ENCODE measurements around the gene TBC1D22A. TPM values are rescaled to one million over a fixed set of nuclear protein-coding genes. Genes with fewer than 3 reads are reported as not detected.

The TBC1D22A gene
- total and polyA plus RNA-seq, 8 donors, result 13.3 to 53.1 (median 21.5) TPM

DNA sequence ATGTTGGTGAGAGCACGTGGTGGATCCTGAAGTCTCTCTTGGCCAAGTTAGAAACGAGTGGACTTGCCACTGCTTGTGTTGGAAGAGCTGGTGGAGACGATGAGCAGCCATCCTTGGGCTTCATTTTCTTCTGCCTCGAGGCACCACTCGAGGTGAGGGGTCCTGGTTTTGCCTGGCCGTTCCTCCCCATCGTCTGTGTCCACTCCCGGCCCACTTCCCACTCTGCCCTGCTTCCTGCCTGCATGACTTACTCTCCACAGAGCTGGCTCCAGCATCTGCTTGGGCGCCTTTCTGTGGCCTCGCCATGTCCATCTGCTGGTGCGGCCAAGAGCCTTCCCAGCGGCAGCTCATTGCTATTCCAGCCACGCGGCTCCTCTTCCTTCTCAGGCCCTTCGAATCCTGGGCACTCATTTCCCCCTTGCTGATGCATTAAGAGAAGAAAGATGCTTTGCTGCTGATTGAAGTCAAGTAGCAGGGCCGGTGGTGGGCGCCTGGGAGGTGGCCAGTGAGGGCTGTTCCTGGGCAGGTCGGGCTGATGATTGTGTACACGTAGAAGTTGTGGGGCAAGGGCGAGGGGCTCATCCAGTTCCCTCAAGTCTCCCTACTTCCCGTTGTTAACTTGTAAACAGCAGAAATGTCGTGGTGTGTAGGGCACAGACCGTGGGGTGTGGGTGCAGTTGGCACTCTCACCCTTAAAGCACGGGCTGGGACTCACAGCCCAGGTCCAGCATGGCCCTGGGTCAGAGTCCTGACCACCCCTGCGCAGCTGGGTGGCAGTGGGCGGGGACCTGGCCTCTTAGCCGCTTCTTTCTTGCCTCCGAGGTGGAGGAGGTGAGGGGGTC is 292.0 kb downstream of the TBC1D22A start:
- TF ChIP-seq EP300 (IDR thresholded peaks at IDR 0.05) (no peak), POLR2A (IDR thresholded peaks at IDR 0.05) (no peak), POLR2AphosphoS5 (IDR thresholded peaks at IDR 0.05) (no peak)
- TF ChIP-seq, protein P1, sequence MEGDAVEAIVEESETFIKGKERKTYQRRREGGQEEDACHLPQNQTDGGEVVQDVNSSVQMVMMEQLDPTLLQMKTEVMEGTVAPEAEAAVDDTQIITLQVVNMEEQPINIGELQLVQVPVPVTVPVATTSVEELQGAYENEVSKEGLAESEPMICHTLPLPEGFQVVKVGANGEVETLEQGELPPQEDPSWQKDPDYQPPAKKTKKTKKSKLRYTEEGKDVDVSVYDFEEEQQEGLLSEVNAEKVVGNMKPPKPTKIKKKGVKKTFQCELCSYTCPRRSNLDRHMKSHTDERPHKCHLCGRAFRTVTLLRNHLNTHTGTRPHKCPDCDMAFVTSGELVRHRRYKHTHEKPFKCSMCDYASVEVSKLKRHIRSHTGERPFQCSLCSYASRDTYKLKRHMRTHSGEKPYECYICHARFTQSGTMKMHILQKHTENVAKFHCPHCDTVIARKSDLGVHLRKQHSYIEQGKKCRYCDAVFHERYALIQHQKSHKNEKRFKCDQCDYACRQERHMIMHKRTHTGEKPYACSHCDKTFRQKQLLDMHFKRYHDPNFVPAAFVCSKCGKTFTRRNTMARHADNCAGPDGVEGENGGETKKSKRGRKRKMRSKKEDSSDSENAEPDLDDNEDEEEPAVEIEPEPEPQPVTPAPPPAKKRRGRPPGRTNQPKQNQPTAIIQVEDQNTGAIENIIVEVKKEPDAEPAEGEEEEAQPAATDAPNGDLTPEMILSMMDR (IDR thresholded peaks at IDR 0.05), result no peak
- Histone ChIP-seq H3K9me3 (no peaks in the 10 kb centered on the region), H3K36me3 (peaks cover 0 to 56% (median 37%) of the 10 kb centered on the region in 4 donors), H3K27me3 (no peaks in the 10 kb centered on the region), H3K4me1 (no peaks in the 10 kb centered on the region), H3K4me3 (no peak overlapping the region), H3K27ac (no peak overlapping the region)
- DNase-seq, result no peak
- intact Hi-C loops (cut with DNase I; ENCODE audit: low total_unique reads), result no loop called here
- WGBS, 5 donors, result 93 to 95% (median 94%) methylated on average over 26 to 28 of the region's 28 CpGs

DNA sequence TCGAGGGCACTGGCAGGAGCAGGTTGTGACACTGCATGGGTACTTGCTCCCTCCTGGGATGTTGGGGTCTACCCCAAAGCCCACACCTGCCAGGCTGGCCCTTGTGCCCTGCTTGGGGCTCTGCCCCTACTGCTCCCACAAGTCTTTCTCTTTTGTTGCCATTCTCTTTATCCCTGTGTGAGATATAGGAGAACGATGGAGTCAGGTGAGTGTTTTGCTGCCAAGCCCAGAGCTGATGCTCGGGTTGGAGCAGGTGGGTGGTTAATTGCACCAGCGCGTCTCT is 292.6 kb downstream of the TBC1D22A start:
- Histone ChIP-seq H3K36me3 (peaks cover 0 to 57% (median 43%) of the 10 kb centered on the region in 4 donors), H3K27me3 (no peaks in the 10 kb centered on the region), H3K4me1 (no peaks in the 10 kb centered on the region), H3K27ac (no peak overlapping the region), H3K4me3 (no peak overlapping the region), H3K9me3 (no peaks in the 10 kb centered on the region)
- no peak for DNase-seq
- intact Hi-C loops (cut with DNase I; ENCODE audit: low total_unique reads), result no loop called here
- TF ChIP-seq POLR2AphosphoS5 (IDR thresholded peaks at IDR 0.05) (no peak), POLR2A (IDR thresholded peaks at IDR 0.05) (no peak), EP300 (IDR thresholded peaks at IDR 0.05) (no peak)
- TF ChIP-seq, protein P1 (IDR thresholded peaks at IDR 0.05), result no peak
- 92 to 96% (median 93%) methylated on average over 4 to 5 of the region's 5 CpGs for WGBS, 5 donors

DNA sequence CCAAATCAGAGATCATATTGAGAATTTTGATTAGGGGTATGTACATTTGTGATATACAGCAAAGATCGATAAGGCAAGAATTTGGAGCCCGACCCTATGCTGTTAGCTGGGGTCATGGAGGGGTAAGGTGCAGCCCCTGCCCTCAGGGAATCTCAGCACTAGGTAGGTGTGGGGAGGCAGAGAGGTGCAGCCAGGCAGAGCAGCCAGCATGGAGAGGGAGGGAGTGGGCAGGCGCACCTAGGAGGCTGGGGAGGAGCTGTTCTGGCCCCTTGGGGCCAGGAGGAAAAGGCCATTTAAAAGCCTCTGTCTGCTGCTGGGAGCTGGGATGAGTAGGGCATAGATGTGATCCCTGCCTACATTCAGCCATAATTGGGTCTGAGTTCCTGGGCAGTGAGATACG is 293.0 kb downstream of the TBC1D22A start:
- H3K36me3 ChIP-seq, result peaks cover 0 to 62% (median 44%) of the 10 kb centered on the region in 4 donors
- H3K4me3 ChIP-seq, result no peak overlapping the region
- intact Hi-C loops (cut with DNase I; ENCODE audit: low total_unique reads), result no loop called here
- no peak for DNase-seq
- H3K27ac ChIP-seq, result no peak overlapping the region
- TF ChIP-seq POLR2A (IDR thresholded peaks at IDR 0.05) (no peak), POLR2AphosphoS5 (IDR thresholded peaks at IDR 0.05) (no peak), EP300 (IDR thresholded peaks at IDR 0.05) (no peak)
- TF ChIP-seq, protein P1 (IDR thresholded peaks at IDR 0.05), result no peak
- WGBS, 5 donors, result 92 to 97% (median 95%) methylated on average over 4 of the region's 4 CpGs
- no peaks in the 10 kb centered on the region for H3K4me1 ChIP-seq
- H3K9me3 ChIP-seq, result no peaks in the 10 kb centered on the region
- no peaks in the 10 kb centered on the region for H3K27me3 ChIP-seq

DNA sequence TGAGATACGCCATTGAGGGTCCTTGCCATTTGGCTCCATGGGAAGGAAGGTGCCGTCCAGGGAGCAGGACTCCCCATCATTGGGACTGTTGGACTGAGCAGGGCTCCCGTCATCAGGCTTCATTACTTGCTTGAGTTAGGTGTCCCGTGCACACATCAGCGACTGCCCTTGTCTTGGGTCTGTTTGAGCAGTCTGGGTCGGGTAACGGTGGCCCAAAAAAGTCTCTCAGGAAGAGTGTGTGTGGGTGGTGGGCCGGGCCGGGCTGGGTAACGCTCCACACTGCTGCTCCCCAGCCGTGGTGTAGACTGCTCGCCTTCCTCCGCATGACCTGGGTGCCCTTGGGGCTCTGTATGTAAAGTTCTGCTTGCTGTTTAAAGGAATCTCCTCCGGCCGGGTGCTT is 293.5 kb downstream of the TBC1D22A start:
- Histone ChIP-seq H3K9me3 (no peaks in the 10 kb centered on the region), H3K27me3 (no peaks in the 10 kb centered on the region), H3K36me3 (peaks cover 0 to 66% (median 49%) of the 10 kb centered on the region in 4 donors), H3K27ac (no peak overlapping the region), H3K4me1 (no peaks in the 10 kb centered on the region), H3K4me3 (no peak overlapping the region)
- intact Hi-C loops (cut with DNase I; ENCODE audit: low total_unique reads), result no loop called here
- DNase-seq, result no peak
- 87 to 98% (median 93%) methylated on average over 12 to 15 of the region's 15 CpGs for WGBS, 5 donors
- no peak for TF ChIP-seq POLR2AphosphoS5 (IDR thresholded peaks at IDR 0.05)
- TF ChIP-seq EP300 (IDR thresholded peaks at IDR 0.05), result no peak
- no peak for TF ChIP-seq POLR2A (IDR thresholded peaks at IDR 0.05)
- TF ChIP-seq, protein P1 (IDR thresholded peaks at IDR 0.05), result no peak
